GM19395 (cell line): ENCODE results near the gene CETN2.

Experiments
- ATAC-seq: cut with Tn5 transposase; IDR thresholded peaks from one replicate; pipeline ENCODE4 v1.9.1; 2021; ENCODE audit warnings: mild to moderate bottlenecking, moderate library complexity; ENCODE audit not compliant: unreplicated experiment

Gene CETN2

DNA sequence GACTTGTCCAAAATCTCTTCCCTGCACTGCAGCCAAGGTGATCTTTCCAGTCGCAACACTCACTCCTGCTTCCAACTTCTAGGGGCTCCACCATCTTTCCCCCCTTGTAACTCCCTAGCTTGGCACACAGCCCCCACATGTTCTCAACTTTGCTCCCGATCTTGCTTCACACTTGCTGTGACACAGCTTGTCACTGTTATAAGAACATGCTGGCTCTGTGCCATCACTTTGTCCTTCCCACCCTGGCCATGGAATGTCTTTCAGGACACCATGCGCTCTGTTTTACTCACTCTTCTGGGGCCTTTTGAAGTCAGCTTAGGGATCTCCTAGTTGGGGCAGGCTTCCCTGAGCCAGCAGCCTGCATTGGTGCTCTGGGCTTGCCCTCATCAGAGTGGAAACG lies 2.8 kb upstream of the CETN2 start:
- no peak for ATAC-seq

DNA sequence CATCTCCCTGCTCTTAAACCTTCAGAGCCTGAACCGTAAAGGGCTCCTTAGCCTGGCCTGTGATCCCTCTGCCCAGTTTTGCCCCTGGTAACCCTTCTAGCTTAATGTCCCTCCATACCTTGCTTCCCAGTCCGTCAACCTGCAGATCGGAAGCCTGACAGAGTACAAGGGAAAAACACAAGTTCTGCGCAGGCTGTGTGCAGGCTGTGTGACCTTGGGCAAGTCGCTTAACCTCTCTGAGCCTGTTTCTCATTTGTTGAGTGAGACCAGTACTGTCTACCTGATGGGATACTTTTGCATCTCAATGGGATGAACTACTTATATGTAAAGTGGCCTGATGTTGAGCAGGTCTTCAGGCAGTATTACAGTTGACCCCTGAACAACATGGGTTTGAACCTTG lies 2.0 kb upstream of the CETN2 start:
- no peak for ATAC-seq

DNA sequence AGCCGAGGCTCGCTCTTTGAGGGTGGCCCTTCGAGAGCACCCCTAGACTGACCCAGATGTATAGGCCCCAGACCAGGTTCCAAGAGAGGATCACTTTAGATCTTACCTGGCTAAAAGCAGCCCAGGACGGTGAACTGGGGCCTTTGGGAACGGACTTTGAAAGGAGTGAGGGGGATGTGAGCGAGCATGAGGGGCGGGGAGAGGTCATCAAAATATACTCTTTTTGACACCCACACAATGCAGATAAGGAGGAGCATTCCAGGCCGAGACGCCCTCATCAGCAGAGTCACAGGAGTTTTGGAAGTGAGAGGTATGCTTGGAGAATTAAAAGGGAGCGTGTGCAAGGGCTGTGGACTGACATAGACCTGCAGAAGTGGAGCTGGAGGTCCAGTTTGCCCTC lies 834 bp upstream of the CETN2 start:
- peak; percentile 1 for ATAC-seq

DNA sequence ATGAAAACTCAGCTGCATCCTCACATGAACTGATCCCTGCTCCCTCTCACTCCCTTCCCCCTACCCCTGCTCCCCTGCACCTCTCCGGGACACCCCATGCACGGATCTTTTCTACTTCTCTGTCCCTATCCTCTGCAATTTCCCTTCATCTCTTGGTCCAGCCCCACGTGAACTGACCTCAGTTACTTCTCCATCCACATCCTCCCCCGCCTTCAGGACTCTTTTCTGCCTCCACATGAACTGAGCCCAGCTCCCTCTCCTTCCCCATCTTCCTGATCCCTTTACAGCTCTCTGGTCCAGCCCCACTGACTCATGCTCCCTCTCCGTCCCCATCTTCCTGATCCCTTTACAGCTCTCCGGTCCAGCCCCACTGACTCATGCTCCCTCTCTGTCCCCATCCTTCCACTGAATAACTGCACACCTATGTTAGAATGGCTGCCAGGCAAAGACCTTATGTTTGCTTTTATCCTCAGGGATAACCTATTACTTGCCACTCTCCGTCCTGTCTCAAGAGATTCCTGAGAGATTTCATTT lies 5.6 kb downstream of the CETN2 start:
- ATAC-seq = no peak

DNA sequence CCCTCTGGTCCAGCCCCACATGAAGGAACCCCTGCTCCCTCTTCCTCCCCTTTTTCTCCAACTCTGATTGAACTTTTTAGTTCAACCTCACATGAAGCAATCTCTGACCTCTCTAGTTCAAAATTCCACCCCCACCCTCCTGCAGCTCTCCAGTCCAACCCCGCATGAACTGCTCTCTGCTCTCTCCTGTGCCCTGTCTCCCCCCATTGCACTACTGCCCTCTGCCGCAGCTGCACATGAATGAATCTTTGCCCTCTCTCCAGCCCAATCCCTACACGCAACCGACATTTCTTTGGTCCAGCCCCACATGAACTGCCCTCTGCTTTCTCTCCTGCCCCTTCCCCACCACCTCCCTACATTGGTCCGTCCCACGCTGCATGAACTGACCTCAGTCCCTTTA lies 6.9 kb downstream of the CETN2 start:
- ATAC-seq = no peak

DNA sequence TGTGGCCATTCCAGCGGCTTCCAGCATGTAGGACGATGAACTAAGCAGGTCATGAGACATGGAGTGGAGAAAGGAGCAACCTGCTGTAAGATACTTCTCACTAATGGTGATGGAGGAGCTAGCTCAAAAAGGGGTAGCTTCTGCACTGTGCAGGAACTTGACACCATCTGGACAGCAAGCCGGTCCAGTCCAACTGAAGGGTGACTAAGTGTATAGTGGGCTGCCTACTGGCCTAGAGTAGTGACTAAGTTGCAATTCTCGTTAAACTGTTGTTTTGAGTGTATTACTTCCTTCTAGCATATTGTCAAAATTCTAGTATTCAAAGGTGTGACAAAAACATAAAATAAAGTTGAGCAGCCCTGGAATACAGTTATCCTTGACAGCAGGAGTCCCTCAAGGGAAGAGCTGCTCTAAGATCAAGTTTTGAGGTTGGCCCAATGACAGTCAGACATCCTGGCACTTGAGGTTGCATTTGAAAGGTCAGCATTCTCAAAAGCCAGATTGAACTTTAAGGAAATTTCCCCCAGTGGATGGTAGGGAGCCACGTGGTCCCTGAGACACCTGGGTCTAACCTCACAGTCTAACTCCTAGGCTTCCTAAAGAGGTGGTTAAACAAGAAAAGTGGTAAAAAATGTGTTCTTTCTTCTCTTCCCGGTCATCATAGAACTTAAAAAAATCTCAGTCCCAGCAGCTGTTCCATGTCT lies 8.0 kb downstream of the CETN2 start:
- ATAC-seq = no peak

DNA sequence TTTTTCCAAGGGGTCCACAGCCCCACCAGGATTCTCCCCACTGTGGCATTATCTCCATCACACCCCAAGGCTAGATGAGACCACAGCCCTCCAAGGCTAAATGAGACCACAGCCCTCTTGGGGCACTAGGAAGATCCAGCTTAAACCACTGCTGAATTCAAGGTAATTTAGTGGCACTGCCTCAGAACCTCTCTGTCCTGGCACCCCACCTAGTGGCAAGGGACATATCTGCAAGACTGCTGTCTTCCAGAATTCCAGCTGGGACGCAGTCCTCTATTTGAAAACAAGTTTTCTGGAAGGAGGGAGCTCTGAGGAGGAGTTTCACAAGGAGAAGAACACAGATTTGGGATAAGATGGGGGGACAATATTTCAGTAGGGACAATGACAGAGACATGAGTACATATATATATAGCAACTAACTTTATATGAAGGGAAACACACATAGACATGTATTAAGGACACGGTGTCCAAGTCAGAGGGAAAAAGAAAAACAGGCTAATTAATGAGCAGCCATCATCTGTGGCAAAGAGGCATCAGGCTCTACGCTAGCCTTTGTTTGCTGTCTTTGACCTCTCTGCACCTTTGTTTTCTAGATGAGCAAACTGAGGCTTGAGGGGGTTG lies 9.3 kb downstream of the CETN2 start:
- ATAC-seq = no peak

DNA sequence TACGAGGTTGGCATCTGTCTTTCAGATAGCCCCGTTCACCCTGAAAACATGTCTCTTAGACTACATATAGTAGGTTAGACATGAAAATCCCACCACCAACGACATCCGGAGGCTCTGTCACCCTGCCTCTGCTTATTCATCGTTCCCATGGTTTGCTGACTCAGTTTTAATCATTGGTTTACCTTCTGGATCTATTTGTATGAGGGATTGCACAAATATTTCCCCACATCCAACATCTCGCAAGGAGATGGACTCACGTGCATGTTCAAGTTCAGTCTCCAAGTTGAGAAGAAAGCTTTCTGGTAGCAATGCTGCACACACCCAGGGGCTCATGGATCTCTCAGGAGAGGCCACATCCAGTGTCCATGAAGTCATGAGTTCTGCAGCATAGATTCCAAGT lies 10.8 kb downstream of the CETN2 start:
- no peak for ATAC-seq

DNA sequence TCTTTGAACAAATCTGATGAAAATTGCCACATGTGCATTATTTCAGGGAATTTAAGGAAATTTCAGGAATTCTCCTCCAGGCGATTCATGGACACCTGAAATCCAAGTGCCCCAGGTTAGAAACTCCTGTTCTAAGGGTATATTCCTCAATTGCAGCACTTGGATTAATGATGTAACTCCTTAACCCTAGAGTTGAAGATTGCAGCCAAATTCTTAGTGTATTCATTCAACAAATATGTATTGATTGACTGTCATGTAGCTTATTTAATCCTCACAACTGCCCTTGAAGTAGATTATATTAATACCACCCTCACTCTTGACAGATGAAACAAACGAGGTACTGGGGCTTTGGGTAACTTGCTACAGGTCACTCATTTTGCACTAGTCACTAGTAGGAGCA lies 11.3 kb downstream of the CETN2 start:
- no peak for ATAC-seq

DNA sequence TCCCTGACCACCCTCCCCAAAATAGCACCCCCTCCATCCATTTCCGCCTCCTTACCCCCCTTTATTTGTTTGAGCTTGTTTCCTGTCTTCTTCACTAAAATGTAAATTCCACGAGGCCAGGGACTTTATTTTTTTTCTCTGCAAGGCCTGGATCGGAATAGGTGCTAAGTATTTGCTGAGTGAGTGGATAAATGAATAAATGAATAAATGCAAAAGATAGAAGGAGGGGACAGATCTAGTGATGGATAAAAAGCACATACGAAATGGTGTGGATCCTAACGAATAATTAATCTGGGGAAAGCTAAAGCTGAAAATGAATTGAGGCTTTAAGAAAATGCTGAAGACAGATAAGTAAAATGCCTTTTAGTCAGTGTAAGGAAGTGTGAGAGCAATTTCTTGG lies 12.2 kb downstream of the CETN2 start:
- no peak for ATAC-seq

DNA sequence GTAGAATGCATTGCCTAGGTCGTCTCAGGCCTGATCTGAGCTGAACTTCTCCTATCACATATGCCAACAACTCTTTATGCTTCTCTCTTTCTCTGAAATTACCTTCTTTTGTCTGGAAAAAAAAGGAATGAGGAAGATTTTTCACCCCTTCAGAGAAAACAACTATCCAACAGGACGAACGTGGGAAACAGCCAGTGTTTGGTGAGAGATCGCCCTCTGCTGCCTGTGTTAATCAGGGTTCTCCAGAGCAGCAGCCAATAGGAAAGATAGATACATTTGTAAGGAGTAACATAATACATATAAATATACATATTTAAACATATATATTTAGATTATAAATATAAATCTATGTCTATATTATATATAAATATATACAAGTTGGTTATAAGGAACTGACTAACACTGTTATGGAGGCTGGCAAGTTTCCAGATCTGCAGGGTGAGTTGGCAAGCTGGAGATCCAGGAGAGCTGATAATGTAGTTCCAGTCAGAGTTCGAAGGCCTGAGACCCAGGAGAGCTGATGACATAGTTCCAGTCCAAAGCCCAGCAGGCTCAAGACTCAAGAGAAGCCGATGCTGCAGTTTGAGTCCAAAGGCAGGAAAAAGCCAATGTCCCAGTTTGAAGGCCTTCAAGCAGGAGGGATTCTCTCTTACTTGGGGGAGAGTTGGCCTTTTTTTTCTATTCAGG lies 13.3 kb downstream of the CETN2 start:
- no peak for ATAC-seq

DNA sequence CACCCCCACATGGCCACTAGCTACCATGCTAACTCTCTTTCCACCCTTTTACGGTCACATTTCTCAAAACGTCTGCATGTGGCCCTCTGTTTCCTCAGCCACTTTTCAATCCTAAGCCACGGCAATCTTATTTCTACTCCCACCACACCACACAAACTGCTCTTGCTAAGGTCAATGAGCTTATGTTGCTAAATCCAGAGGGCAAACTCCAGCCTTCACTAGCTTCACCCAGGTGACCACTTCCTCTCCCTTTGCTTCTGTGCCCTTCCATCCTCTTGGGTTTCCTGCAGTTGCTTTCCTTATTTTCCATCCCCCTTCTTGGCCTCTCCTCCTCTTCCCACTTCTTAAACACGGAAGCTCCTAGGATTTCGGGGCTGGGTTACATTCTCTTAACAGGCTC lies 16.5 kb downstream of the CETN2 start:
- ATAC-seq = no peak

DNA sequence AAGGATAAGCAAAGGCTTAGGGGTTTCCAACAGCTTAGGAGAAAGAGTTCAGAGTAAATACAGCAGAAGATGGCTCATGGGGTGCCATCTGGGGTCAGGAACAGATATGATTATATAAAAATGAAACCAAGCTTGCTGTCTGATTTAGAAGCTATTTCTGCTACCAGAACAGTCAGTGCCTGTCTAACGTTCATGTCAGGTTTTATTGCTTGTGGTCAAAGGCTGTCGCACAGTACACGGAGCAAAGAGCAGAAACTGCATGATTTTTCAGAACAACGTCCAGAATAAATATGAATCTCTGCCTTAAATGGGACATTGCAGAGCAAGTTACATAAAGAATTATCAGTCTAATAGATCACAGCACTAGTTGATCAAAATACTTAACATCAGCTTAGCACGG lies 17.4 kb downstream of the CETN2 start:
- no peak for ATAC-seq

DNA sequence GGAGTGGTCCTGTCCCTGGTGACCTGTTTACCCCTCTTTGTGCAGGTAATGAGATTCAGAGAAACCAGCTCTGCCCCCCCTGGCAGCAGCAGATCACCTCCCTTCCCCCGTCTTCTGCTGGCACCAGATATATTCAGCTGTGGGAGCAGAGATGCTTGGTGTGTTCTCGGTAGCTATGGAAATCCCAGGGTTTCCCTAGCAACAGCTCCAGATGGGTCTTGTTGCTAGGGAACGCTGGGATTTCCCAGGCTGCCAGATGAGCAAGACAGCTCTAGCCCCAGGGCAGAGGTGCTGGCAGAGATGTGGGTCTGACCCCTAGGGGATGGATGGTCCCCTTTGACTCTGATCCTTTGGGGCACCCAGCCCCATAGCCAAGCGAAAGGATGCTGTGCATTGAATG lies 20.2 kb downstream of the CETN2 start:
- no peak for ATAC-seq

DNA sequence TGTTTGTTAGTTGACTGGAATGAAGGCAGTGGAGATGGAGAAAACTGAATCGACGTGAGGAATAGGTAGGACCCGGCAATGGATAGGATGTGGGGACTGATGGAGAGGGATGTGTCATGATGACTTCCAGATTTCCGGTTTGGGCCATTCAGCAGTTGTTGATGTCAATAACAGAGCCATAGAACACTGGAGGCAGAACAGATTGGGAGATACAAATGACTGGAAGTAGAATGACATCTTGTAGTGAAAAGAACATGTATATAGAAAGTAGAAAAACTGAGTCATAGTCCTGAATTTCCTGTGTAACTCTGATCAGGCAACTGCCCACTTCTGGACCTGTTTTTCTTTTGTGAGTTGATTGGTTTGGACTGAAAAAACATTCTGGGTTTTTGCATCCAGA lies 24.5 kb downstream of the CETN2 start:
- no peak for ATAC-seq

DNA sequence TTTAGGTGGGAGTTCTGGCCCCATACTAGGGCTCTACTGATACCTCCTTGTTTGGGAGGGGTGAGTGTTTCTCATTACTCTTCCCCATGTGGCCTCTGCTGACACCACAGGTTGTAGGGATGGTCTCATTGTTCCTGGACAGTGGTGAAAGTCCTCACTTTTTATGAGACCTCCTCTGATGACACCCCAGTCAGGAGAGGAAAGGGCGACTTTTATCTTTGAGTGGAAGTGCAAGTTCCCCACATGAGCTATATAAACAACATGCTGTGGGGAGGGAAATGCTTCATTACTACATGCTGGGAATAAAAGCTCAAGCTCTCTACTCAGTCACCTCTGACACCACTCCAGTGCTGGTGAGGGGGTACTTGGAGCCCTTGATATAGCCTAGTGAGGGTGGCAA lies 31.6 kb downstream of the CETN2 start:
- ATAC-seq = no peak

DNA sequence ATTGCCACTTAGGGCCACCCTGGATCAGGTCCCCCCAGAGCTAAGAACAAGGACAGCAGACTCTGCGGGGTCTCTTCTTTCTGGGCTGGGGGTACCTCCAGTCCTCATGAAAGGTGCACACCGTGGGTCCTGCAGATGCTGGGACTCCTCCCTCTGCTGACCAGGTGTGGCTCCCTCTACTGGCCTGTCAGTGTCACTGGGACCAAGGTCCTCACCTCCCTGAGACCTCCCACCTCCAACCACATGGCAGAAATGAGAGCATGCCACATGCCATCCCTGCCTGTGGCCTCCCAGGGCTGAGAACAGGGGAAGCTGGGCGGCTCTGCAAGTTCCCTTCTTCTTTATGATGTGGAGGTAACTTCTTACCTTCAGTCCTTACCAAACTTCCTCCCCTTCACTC lies 43.5 kb downstream of the CETN2 start:
- ATAC-seq = peak; percentile 81
